Stromal cell of bone marrow (primary cell): Measurements from ENCODE around the gene CACNG6.
"Not testable (repeated sequence)": the region's sequence is repeated elsewhere in the genome, so short reads cannot be mapped to it uniquely, and the experiment has no call there.

ENCODE experiments used
- DNase-seq: peaks from one replicate; pipeline ENCODE4 v3.0.0-alpha.2; 2012; ENCODE audit warnings: low read depth

The CACNG6 gene

GRCh38 chr19:53991224-53992113, at the start of gene CACNG6:
Gene CACNG6, plus strand, starts transcription at chr19:53991637. Its CDS starts 1,241 bp downstream, at chr19:53992878.
- no peak for DNase-seq

- no peak for DNase-seq
Observed at GRCh38 chr19:53942001-53942786, 49.2 kb upstream of the CACNG6 start.

- no peak for DNase-seq
Observed at GRCh38 chr19:53944416-53944815, 47.0 kb upstream of the CACNG6 start.

GRCh38 chr19:53944933-53945332, 46.5 kb upstream of the CACNG6 start:
- DNase-seq, result no peak

- DNase-seq, result no peak
Observed at GRCh38 chr19:53945441-53945840, 46.0 kb upstream of the CACNG6 start.

GRCh38 chr19:53945998-53946397, 45.4 kb upstream of the CACNG6 start:
- DNase-seq, result no peak

GRCh38 chr19:53947624-53948023, 43.8 kb upstream of the CACNG6 start:
- no peak for DNase-seq

GRCh38 chr19:53948611-53949010, 42.8 kb upstream of the CACNG6 start:
- not testable (repeated sequence) for DNase-seq

- DNase-seq, result no peak
Observed at GRCh38 chr19:53951436-53951835, 40.0 kb upstream of the CACNG6 start.

GRCh38 chr19:53951947-53952346, 39.5 kb upstream of the CACNG6 start:
- DNase-seq, result no peak

- no peak for DNase-seq
Observed at GRCh38 chr19:53953383-53953782, 38.1 kb upstream of the CACNG6 start.

GRCh38 chr19:53957448-53958167, 33.8 kb upstream of the CACNG6 start:
- no peak for DNase-seq

GRCh38 chr19:53958168-53958571, 33.3 kb upstream of the CACNG6 start:
- no peak for DNase-seq

- no peak for DNase-seq
Observed at GRCh38 chr19:53958823-53959757, 32.3 kb upstream of the CACNG6 start.

- no peak for DNase-seq
Observed at GRCh38 chr19:53960187-53960586, 31.2 kb upstream of the CACNG6 start.

GRCh38 chr19:53960886-53961285, 30.6 kb upstream of the CACNG6 start:
- no peak for DNase-seq

- no peak for DNase-seq
Observed at GRCh38 chr19:53961523-53962356, 29.7 kb upstream of the CACNG6 start.

- no peak for DNase-seq
Observed at GRCh38 chr19:53962887-53963431, 28.5 kb upstream of the CACNG6 start, which contains the start of gene CACNG8. Gene CACNG8, plus strand, starts transcription at chr19:53962937.

- DNase-seq, result no peak
Observed at GRCh38 chr19:53965091-53965490, 26.3 kb upstream of the CACNG6 start.

- no peak for DNase-seq
Observed at GRCh38 chr19:53966931-53967330, 24.5 kb upstream of the CACNG6 start.
